Measurements from ENCODE around the gene COA1.

Gene COA1

DNA sequence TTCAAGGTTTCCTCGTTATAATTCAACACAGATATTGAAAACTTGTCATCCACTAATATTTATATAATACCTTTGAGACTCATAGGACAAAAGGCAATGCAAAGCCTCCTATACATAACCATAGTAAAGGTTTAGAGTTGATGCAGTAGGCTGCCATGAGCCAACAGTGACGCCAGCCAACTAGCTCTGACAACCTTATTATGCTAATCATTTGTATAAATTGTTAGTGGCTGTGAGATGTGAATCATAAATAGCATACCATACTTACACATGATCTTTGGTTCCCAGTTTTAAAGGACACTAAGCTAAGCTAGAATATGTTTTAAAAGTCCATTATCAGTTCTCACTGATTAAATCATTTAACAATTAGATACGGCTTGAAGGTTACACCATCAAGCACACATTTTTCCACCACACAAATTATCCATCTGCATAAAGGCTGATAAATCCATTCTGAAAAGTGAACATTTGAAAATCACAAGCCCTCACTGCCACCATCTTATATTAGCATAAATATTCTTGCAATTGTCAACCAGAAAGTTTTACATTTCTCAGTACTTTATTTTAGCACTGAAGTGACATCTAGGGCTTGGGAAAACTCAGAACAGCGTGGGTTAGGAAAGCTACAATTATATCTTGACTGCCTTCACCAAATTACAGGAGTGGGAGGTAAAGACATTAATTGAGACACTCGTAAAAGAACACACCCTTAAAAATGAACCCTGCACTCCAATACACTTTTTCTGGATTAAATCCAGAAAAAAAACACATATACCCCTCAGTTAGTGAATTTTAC is 30.7 kb downstream of the COA1 start:
- Histone ChIP-seq H3K27ac (replicated peaks) (no peak overlapping the region), H3K4me3 (replicated peaks; ENCODE audit: insufficient read depth, low read length) (no peak overlapping the region), H3K27me3 (ENCODE audit: insufficient read depth, poor library complexity, severe bottlenecking) (no peaks in the 10 kb centered on the region)
- no peak for DNase-seq (ENCODE audit: low read depth in 1 of 2, low spot score in 1 of 2)
- TF ChIP-seq, protein P1, sequence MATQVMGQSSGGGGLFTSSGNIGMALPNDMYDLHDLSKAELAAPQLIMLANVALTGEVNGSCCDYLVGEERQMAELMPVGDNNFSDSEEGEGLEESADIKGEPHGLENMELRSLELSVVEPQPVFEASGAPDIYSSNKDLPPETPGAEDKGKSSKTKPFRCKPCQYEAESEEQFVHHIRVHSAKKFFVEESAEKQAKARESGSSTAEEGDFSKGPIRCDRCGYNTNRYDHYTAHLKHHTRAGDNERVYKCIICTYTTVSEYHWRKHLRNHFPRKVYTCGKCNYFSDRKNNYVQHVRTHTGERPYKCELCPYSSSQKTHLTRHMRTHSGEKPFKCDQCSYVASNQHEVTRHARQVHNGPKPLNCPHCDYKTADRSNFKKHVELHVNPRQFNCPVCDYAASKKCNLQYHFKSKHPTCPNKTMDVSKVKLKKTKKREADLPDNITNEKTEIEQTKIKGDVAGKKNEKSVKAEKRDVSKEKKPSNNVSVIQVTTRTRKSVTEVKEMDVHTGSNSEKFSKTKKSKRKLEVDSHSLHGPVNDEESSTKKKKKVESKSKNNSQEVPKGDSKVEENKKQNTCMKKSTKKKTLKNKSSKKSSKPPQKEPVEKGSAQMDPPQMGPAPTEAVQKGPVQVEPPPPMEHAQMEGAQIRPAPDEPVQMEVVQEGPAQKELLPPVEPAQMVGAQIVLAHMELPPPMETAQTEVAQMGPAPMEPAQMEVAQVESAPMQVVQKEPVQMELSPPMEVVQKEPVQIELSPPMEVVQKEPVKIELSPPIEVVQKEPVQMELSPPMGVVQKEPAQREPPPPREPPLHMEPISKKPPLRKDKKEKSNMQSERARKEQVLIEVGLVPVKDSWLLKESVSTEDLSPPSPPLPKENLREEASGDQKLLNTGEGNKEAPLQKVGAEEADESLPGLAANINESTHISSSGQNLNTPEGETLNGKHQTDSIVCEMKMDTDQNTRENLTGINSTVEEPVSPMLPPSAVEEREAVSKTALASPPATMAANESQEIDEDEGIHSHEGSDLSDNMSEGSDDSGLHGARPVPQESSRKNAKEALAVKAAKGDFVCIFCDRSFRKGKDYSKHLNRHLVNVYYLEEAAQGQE (IDR thresholded peaks at IDR 0.05; ENCODE audit: insufficient replicate concordance, low read depth), result no peak
- no peak for TF ChIP-seq SPI1 (IDR thresholded peaks at IDR 0.05; ENCODE audit: borderline replicate concordance, low read depth)
- no peak for TF ChIP-seq GABPA (IDR thresholded peaks at IDR 0.05; ENCODE audit: low read depth)
- no peak for TF ChIP-seq CTCF (IDR thresholded peaks at IDR 0.05; ENCODE audit: insufficient read depth, low read length)

- Histone ChIP-seq H3K27ac (replicated peaks) (no peak overlapping the region), H3K27me3 (ENCODE audit: insufficient read depth, poor library complexity, severe bottlenecking) (no peaks in the 10 kb centered on the region), H3K4me3 (replicated peaks; ENCODE audit: insufficient read depth, low read length) (no peak overlapping the region)
- no peak for DNase-seq (ENCODE audit: low read depth in 1 of 2, low spot score in 1 of 2)
- TF ChIP-seq SPI1 (IDR thresholded peaks at IDR 0.05; ENCODE audit: borderline replicate concordance, low read depth) (no peak), GABPA (IDR thresholded peaks at IDR 0.05; ENCODE audit: low read depth) (no peak), CTCF (IDR thresholded peaks at IDR 0.05; ENCODE audit: insufficient read depth, low read length) (no peak), POLR2AphosphoS5 (IDR thresholded peaks at IDR 0.05; ENCODE audit: low read depth) (no peak)
- TF ChIP-seq, protein P1 (IDR thresholded peaks at IDR 0.05; ENCODE audit: insufficient replicate concordance, low read depth), result no peak
These were observed 31.6 kb downstream of the COA1 start for GRCh38 chr7:43697690-43698089.

DNA sequence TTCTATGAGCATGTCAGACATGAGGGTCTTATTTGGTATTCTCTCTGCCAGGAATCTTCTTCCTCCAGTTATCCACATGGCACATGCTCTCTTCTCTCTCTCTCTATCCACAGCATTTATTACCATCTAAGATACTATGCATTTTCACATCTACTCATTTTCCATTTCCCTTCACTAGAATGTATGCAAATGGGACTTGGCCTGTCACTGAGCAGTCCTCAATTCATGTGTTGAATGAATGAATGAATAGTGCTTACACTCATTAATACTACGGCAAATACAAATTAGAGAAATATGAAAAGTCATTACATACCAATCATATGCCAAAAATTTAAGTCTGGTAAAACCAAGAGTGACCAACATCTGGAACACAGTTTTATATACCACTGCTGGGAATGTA is 34.0 kb downstream of the COA1 start:
- no peak overlapping the region for H3K27ac ChIP-seq (replicated peaks)
- no peak overlapping the region for H3K4me3 ChIP-seq (replicated peaks; ENCODE audit: insufficient read depth, low read length)
- TF ChIP-seq, protein P1 (IDR thresholded peaks at IDR 0.05; ENCODE audit: insufficient replicate concordance, low read depth), result no peak
- TF ChIP-seq GABPA (IDR thresholded peaks at IDR 0.05; ENCODE audit: low read depth) (no peak), SPI1 (IDR thresholded peaks at IDR 0.05; ENCODE audit: borderline replicate concordance, low read depth) (no peak), CTCF (IDR thresholded peaks at IDR 0.05; ENCODE audit: insufficient read depth, low read length) (no peak), POLR2AphosphoS5 (IDR thresholded peaks at IDR 0.05; ENCODE audit: low read depth) (no peak)
- no peak for DNase-seq (ENCODE audit: low read depth in 1 of 2, low spot score in 1 of 2)
- H3K27me3 ChIP-seq (ENCODE audit: insufficient read depth, poor library complexity, severe bottlenecking), result no peaks in the 10 kb centered on the region
